ENCODE measurements around the gene ACOT4.

The ACOT4 gene

DNA sequence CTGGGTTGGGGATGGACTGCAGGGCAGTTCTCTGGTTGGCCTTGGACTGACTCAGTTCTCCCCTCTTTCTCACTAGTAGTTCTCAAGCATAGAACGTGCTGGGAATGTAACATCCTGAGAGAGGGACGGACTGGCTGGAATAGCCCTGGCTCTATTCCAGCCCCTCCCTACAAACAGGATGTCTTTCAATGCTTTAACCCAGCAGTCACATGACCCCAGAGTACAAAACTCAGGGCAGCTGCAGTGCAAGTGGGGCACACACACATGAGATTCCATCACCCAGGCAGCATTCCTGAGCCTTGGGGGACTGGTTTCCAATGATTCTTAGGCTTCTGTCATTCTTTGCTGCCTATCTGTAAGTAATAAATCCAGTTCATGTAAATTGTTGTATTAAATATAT lies 19.0 kb downstream of the ACOT4 start:
- TF ChIP-seq, protein P1, sequence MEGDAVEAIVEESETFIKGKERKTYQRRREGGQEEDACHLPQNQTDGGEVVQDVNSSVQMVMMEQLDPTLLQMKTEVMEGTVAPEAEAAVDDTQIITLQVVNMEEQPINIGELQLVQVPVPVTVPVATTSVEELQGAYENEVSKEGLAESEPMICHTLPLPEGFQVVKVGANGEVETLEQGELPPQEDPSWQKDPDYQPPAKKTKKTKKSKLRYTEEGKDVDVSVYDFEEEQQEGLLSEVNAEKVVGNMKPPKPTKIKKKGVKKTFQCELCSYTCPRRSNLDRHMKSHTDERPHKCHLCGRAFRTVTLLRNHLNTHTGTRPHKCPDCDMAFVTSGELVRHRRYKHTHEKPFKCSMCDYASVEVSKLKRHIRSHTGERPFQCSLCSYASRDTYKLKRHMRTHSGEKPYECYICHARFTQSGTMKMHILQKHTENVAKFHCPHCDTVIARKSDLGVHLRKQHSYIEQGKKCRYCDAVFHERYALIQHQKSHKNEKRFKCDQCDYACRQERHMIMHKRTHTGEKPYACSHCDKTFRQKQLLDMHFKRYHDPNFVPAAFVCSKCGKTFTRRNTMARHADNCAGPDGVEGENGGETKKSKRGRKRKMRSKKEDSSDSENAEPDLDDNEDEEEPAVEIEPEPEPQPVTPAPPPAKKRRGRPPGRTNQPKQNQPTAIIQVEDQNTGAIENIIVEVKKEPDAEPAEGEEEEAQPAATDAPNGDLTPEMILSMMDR (IDR thresholded peaks at IDR 0.05): no peak
- Histone ChIP-seq H3K4me3 (no peak overlapping the region), H3K27ac (no peak overlapping the region)
- DNase-seq (ENCODE audit: low spot score): no peak

DNA sequence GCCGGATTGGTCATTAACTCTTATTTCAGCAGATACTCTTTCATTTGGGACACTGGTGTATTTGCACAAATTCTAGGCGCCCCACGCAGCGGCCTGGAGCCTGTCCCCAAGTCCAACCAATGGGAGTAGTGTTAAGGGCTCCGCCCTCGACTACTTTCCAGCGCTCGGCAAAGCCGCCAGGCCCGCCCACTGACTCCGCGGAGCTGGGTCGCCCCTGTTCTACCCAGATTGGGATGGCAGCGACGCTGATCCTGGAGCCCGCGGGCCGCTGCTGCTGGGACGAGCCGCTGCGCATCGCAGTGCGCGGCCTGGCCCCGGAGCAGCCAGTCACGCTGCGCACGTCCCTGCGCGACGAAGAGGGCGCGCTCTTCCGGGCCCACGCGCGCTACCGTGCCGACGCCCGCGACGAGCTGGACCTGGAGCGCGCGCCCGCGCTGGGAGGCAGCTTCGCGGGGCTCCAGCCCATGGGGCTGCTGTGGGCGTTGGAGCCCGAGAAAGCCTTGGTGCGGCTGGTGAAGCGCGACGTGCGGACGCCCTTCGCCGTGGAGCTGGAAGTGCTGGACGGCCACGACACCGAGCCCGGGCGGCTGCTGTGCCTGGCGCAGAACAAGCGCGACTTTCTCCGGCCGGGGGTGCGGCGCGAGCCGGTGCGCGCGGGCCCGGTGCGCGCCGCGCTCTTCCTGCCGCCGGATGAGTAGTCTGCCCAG lies 20.8 kb downstream of the ACOT4 start, which contains the start of gene ACOT6:
ACOT6 (plus strand) TSS at position 179 of the 707 bp plus-strand sequence; CDS start at position 234, 55 bp downstream.
- TF ChIP-seq, protein P1 (IDR thresholded peaks at IDR 0.05): no peak
- DNase-seq (ENCODE audit: low spot score): peak; percentile 80
- H3K4me3 ChIP-seq: peak within 1 kb of the TSS; percentile 87
- peak within 1 kb of the TSS; percentile 80 to 92 for H3K27ac ChIP-seq

DNA sequence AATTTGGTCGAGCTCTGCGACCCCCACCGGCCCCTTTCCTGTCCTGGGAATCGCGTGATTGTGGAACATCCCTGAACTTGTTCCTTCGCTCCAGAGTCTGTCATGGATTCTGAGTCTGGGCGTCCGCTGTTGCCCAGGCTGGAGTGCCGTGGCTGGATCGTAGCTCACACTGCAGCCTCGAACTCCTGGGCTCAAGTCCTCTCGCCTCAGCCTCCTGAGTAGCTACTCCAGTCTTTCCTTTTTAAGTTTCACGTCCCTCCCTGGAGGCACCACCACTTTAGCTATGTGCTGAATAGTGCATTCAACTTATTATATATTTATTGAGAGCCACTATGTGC lies 21.3 kb downstream of the ACOT4 start:
- H3K27ac ChIP-seq: peak overlapping the region; percentile 80 to 92
- TF ChIP-seq, protein P1 (IDR thresholded peaks at IDR 0.05): no peak
- DNase-seq (ENCODE audit: low spot score): no peak
- peak overlapping the region; percentile 87 for H3K4me3 ChIP-seq

DNA sequence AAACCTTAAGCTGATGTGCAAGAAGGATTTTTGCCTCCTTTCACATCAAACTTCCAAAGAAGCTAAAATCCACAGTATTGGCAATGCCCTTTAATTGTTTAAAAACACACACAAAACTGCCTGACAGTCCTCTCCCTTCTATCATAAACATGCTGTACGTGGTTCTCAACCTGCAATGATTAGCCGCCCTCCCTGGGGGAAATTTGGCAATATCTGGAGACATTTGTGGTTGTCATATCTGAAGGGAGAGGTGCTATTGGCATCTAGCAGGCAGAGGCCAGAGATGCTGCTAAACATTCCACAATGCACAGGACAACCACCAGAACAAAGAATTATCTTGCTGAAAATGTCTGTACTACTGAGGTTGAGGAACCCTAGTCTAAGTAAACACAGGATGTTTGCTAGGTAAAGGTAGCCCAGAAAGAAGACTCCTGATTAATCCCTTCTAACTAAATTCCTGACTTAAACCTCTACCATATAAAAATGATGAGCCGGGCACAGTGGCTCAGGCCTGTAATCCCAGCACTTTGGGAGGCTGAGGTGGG lies 21.8 kb downstream of the ACOT4 start:
- DNase-seq (ENCODE audit: low spot score): no peak
- TF ChIP-seq, protein P1 (IDR thresholded peaks at IDR 0.05): no peak
- Histone ChIP-seq H3K27ac (peak overlapping the region; percentile 80 to 92), H3K4me3 (peak overlapping the region; percentile 87)

DNA sequence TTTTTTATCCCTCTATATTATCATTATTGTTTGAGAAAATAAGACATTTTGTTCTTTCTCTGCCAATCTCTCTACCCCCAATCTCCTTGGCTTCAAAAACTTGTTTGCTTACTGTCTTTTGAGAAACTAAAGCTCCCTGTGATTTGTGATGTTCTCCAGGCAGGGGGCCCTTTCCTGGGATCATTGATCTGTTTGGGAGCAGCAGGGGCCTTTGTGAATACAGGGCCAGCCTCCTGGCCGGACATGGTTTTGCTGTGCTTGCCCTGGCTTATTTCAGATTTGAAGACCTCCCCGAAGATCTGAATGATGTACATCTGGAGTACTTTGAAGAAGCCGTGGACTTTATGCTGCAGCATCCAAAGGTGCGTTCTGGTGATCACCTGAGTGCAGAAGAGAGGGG lies 25.2 kb downstream of the ACOT4 start:
- DNase-seq (ENCODE audit: low spot score): no peak
- Histone ChIP-seq H3K4me3 (no peak overlapping the region), H3K27ac (no peak overlapping the region)
- TF ChIP-seq, protein P1 (IDR thresholded peaks at IDR 0.05): no peak

DNA sequence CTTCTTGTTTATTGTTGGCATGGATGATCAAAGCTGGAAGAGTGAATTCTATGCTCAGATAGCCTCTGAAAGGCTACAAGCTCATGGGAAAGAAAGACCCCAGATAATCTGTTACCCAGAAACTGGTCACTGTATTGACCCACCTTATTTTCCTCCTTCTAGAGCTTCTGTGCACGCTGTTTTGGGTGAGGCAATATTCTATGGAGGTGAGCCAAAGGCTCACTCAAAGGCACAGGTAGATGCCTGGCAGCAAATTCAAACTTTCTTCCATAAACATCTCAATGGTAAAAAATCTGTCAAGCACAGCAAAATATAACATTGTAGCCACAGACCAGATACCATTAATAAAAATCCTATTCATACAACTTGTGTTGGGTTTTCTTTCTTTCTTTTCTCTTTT lies 27.9 kb downstream of the ACOT4 start:
- TF ChIP-seq, protein P1 (IDR thresholded peaks at IDR 0.05): no peak
- Histone ChIP-seq H3K27ac (no peak overlapping the region), H3K4me3 (no peak overlapping the region)
- no peak for DNase-seq (ENCODE audit: low spot score)

DNA sequence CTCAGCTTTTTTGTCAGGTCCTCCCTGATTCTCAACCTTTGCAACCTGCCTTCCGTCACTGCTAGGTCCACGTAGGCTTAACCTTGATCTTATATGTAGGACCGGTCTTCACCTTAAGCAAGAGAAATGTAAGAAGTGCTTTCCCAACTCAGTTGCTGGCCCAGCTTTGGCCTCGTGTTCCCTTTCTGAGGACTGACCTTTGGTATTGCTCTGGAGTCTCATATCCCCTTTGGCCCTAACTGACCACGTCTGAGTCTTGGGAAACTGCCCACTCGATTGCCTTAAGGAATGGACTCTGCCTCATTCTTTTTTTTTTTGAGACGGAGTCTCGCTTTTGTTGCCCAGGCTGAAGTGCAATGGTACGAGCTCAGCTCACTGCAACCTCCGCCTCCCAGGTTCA lies 28.6 kb downstream of the ACOT4 start:
- no peak overlapping the region for H3K4me3 ChIP-seq
- TF ChIP-seq, protein P1 (IDR thresholded peaks at IDR 0.05): no peak
- DNase-seq (ENCODE audit: low spot score): no peak
- no peak overlapping the region for H3K27ac ChIP-seq
